Liver (tissue), 3 donors: ENCODE data around the gene RTN4.

Experiments used
- ATF3 ChIP-seq: IDR thresholded peaks from 2 replicates; pipeline ENCODE4 v1.6.1; 2016; ENCODE audit warnings: antibody characterized with exemption
- EGR1 ChIP-seq, 2 donors: IDR thresholded peaks; 2 replicates each; pipeline ENCODE4 v1.6.1; 2016 to 2018; ENCODE audit warnings: antibody characterized with exemption in 2 of 2, low read depth in 2 of 2
- FOXA1 ChIP-seq: IDR thresholded peaks from 2 replicates; pipeline ENCODE4 v1.6.1; 2016; ENCODE audit warnings: antibody characterized with exemption
- GABPA ChIP-seq, 2 donors: IDR thresholded peaks in 1 of 2; conservative IDR thresholded peaks in 1 of 2; 2 replicates each; pipeline ENCODE4 v1.6.1; 2016; ENCODE audit warnings: antibody characterized with exemption in 2 of 2, mild to moderate bottlenecking in 1 of 2, moderate library complexity in 1 of 2
- JUND ChIP-seq, 2 donors: IDR thresholded peaks; 2 replicates each; pipeline ENCODE4 v1.6.1; 2016; ENCODE audit warnings: antibody characterized with exemption in 2 of 2
- MAX ChIP-seq: IDR thresholded peaks from 2 replicates; pipeline ENCODE4 v1.6.1; 2016; ENCODE audit warnings: antibody characterized with exemption
- RAD21 ChIP-seq, 2 donors: IDR thresholded peaks; 2 replicates each; pipeline ENCODE4 v1.6.1; 2016; ENCODE audit warnings: antibody characterized with exemption in 2 of 2, mild to moderate bottlenecking in 2 of 2
- TAF1 ChIP-seq: conservative IDR thresholded peaks from 2 replicates; pipeline ENCODE4 v1.6.1; 2016; ENCODE audit warnings: antibody characterized with exemption, mild to moderate bottlenecking
- YY1 ChIP-seq: IDR thresholded peaks from 2 replicates; pipeline ENCODE4 v1.6.1; 2016; ENCODE audit warnings: antibody characterized with exemption, mild to moderate bottlenecking
- TF ChIP-seq, protein P1 (sequence below): fragments of 150-350 bp; IDR thresholded peaks from 2 replicates; pipeline ENCODE4 v1.5.1; 2017; ENCODE audit warnings: improper control_type of control experiment, low read depth, low read length; ENCODE audit not compliant: missing input control
- TF ChIP-seq, protein P2 (sequence below): IDR thresholded peaks from 2 replicates; pipeline ENCODE4 v1.6.1; 2016; ENCODE audit warnings: antibody characterized with exemption
- donor health status: healthy.
- donor health status: healthy.

DNA sequence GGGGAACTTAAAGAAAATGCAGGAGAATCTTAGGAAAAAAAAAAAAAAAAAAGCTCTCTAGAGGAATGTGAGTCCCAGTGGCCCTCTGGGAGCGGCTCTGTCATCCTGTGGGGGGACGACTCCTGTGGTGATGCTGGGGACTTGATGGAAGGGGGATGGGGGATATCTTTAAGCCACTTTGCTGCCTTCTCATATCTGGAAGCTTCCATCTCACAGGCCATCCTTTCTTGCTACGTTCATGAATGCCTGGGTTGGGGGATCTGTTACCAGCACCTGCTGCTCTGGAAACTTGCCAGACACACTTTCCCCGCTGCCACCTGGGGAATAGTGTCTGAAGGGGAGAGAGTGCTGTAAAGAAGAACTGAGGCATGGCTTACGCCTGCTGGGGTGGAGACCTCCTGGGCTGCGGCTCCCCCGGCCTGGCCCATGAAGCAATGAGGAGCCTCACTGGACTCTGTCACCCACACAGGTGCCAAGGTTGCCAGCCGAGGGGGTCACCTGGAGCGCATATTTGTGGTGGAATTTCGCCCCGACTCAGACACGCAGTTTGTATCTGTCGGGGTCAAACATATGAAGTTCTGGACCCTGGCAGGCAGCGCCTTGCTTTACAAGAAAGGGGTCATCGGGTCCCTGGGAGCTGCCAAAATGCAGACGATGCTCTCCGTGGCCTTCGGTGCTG, 92.8 kb downstream of the RTN4 start:
- TF ChIP-seq YY1 (no peak), MAX (no peak), RAD21 (IDR thresholded peaks at IDR 0.05) (no peak), FOXA1 (no peak), GABPA (IDR thresholded peaks at IDR 0.05 in 1 of 2, conservative IDR thresholded peaks at IDR 0.05 in 1 of 2) (no peak), TAF1 (no peak), EGR1 (IDR thresholded peaks at IDR 0.05; ENCODE audit: low read depth in 2 of 2) (no peak), JUND (IDR thresholded peaks at IDR 0.05) (no peak), ATF3 (no peak)
- TF ChIP-seq, protein P1, sequence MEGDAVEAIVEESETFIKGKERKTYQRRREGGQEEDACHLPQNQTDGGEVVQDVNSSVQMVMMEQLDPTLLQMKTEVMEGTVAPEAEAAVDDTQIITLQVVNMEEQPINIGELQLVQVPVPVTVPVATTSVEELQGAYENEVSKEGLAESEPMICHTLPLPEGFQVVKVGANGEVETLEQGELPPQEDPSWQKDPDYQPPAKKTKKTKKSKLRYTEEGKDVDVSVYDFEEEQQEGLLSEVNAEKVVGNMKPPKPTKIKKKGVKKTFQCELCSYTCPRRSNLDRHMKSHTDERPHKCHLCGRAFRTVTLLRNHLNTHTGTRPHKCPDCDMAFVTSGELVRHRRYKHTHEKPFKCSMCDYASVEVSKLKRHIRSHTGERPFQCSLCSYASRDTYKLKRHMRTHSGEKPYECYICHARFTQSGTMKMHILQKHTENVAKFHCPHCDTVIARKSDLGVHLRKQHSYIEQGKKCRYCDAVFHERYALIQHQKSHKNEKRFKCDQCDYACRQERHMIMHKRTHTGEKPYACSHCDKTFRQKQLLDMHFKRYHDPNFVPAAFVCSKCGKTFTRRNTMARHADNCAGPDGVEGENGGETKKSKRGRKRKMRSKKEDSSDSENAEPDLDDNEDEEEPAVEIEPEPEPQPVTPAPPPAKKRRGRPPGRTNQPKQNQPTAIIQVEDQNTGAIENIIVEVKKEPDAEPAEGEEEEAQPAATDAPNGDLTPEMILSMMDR = no peak
- TF ChIP-seq, protein P2, sequence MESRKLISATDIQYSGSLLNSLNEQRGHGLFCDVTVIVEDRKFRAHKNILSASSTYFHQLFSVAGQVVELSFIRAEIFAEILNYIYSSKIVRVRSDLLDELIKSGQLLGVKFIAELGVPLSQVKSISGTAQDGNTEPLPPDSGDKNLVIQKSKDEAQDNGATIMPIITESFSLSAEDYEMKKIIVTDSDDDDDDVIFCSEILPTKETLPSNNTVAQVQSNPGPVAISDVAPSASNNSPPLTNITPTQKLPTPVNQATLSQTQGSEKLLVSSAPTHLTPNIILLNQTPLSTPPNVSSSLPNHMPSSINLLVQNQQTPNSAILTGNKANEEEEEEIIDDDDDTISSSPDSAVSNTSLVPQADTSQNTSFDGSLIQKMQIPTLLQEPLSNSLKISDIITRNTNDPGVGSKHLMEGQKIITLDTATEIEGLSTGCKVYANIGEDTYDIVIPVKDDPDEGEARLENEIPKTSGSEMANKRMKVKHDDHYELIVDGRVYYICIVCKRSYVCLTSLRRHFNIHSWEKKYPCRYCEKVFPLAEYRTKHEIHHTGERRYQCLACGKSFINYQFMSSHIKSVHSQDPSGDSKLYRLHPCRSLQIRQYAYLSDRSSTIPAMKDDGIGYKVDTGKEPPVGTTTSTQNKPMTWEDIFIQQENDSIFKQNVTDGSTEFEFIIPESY = no peak
